GM12878 (cell line): ENCODE data around the gene SCAP. TPM values are rescaled to one million over a fixed set of nuclear protein-coding genes. Genes with fewer than 3 reads are reported as not detected.

ENCODE experiments used
- ATAC-seq: fragments of 200-7000 bp; cut with Tn5 transposase; 3 replicates; pipeline ENCODE4 v1.9.1; 2020; ENCODE audit warnings: mild to moderate bottlenecking, moderate library complexity
- BruUV-seq: library from RNA; stranded (reverse); fragments of 400-500 nt; replicated peaks from 2 replicates; lab custom pipeline; 2021; lab: Mats Ljungman, UMichigan
- CTCF ChIA-PET: fragments of 300-600 bp; sonication (Branson Sonifier 250); formaldehyde crosslinking; extraction: SDS; loops from one replicate; lab custom pipeline; 2021; ENCODE audit warnings: inconsistent platforms; lab: Yijun Ruan, JAX
- POLR2A ChIA-PET: fragments of 350-600 bp; formaldehyde crosslinking; extraction: SDS; loops from one replicate; lab custom pipeline; 2021; ENCODE audit warnings: inconsistent platforms; lab: Charles Lee
- RAD21 ChIA-PET: fragments of 300-600 bp; sonication (Branson Sonifier 250); formaldehyde crosslinking; loops from one replicate; lab custom pipeline; 2023; ENCODE audit warnings: antibody characterized with exemption; ENCODE audit not compliant: unreplicated experiment; lab: Charles Lee
- SMC1A ChIA-PET: fragments of 300-600 bp; sonication (Branson Sonifier 250); formaldehyde crosslinking; loops from one replicate; lab custom pipeline; 2023; ENCODE audit not compliant: unreplicated experiment, uncharacterized antibody; lab: Charles Lee
- DNase-seq: peaks from one replicate; pipeline ENCODE4 v3.0.0-alpha.2; 2011; ENCODE audit warnings: low read depth, low spot score
- FAIRE-seq: peaks from 3 replicates; lab custom pipeline; 2011; peaks lifted over from hg19 to GRCh38; lab: Jason Lieb, UNC
- H2AFZ ChIP-seq: 2 replicates; pipeline ENCODE4 v1.6.0; 2011; ENCODE audit warnings: low read depth, low read length, control low read depth; ENCODE audit not compliant: control insufficient read depth
- H3K27ac ChIP-seq: 2 replicates; pipeline ENCODE4 v1.5.1; 2011; ENCODE audit warnings: control low read depth; ENCODE audit not compliant: control insufficient read depth, insufficient read depth
- H3K27me3 ChIP-seq, 2 experiments: replicated peaks in 1 of 2; 2 replicates each; pipeline versions ENCODE4 v1.6.0 to v1.6.1; 2011; ENCODE audit warnings: low read length in 1 of 2; ENCODE audit not compliant: control insufficient read depth in 2 of 2, insufficient read depth in 2 of 2
- H3K36me3 ChIP-seq, 2 experiments: 2 replicates each; pipeline ENCODE4 v1.5.1; 2011; ENCODE audit warnings: low read length in 1 of 2; ENCODE audit not compliant: control insufficient read depth in 2 of 2, insufficient read depth in 2 of 2
- H3K4me1 ChIP-seq: 2 replicates; pipeline ENCODE4 v1.6.1; 2011; ENCODE audit warnings: mild to moderate bottlenecking, low read length, moderate library complexity, mixed read lengths; ENCODE audit not compliant: control insufficient read depth, insufficient read depth
- H3K4me2 ChIP-seq: 2 replicates; pipeline ENCODE4 v1.6.0; 2011; ENCODE audit warnings: control low read depth; ENCODE audit not compliant: control insufficient read depth, insufficient read depth
- H3K4me3 ChIP-seq: fragments of 200-600 bp; sonication (generic); 2 replicates; pipeline ENCODE4 v1.5.1; 2016
- H3K79me2 ChIP-seq: 2 replicates; pipeline ENCODE4 v1.6.0; 2011; ENCODE audit warnings: low read length; ENCODE audit not compliant: control insufficient read depth, insufficient read depth
- H3K9ac ChIP-seq: 2 replicates; pipeline ENCODE4 v1.8.0; 2011; ENCODE audit warnings: low read length, control low read depth, mixed read lengths; ENCODE audit not compliant: control insufficient read depth, insufficient read depth
- H3K9me3 ChIP-seq: replicated peaks from 3 replicates; pipeline ENCODE4 v1.5.1; 2011; ENCODE audit warnings: mild to moderate bottlenecking, low read length; ENCODE audit not compliant: control insufficient read depth, insufficient read depth
- H4K20me1 ChIP-seq: 2 replicates; pipeline ENCODE4 v1.6.0; 2011; ENCODE audit not compliant: control insufficient read depth, insufficient read depth
- BCL11A ChIP-seq: IDR thresholded peaks from 2 replicates; pipeline ENCODE4 v1.6.1; 2011; ENCODE audit warnings: low read depth, low read length
- CBX3 ChIP-seq: fragments of 200-600 bp; sonication (generic); IDR thresholded peaks from 2 replicates; pipeline ENCODE4 v1.6.1; 2016; ENCODE audit warnings: low read depth, borderline replicate concordance
- CHD4 ChIP-seq: fragments of 200-600 bp; sonication (generic); IDR thresholded peaks from 2 replicates; pipeline ENCODE4 v1.6.1; 2016; ENCODE audit warnings: mild to moderate bottlenecking
- CTCF ChIP-seq, 3 experiments: IDR thresholded peaks in 2 of 3; conservative IDR thresholded peaks in 1 of 3; 2 replicates each; pipeline ENCODE4 v1.5.1; 2011; ENCODE audit warnings: low read depth in 3 of 3, low read length in 3 of 3, mild to moderate bottlenecking in 3 of 3, control low read depth in 2 of 3, moderate library complexity in 2 of 3, inconsistent platforms in 1 of 3, mixed read lengths in 1 of 3; ENCODE audit not compliant: control insufficient read depth in 2 of 3, insufficient read depth in 1 of 3; ENCODE audit errors: extremely low read depth in 1 of 3
- EED ChIP-seq: sonication (generic); IDR thresholded peaks from 2 replicates; pipeline ENCODE4 v1.6.1; 2016; ENCODE audit warnings: antibody characterized with exemption, low read depth
- EZH2 ChIP-seq: IDR thresholded peaks from 2 replicates; pipeline ENCODE4 v1.6.1; 2012; ENCODE audit warnings: low read depth, mild to moderate bottlenecking, control low read depth, inconsistent platforms, low read length, borderline replicate concordance; ENCODE audit not compliant: control insufficient read depth
- PAX5 ChIP-seq: IDR thresholded peaks from 2 replicates; pipeline ENCODE4 v1.6.1; 2011; ENCODE audit warnings: low read depth, low read length, borderline replicate concordance
- RAD51 ChIP-seq: fragments of 450-650 bp; IDR thresholded peaks from 2 replicates; pipeline ENCODE4 v1.6.1; 2016; ENCODE audit warnings: moderate library complexity, mild to moderate bottlenecking, inconsistent platforms
- ZNF622 ChIP-seq: fragments of 450-650 bp; IDR thresholded peaks from 2 replicates; pipeline ENCODE4 v1.6.1; 2017; ENCODE audit warnings: mild to moderate bottlenecking, inconsistent platforms
- WGBS: methylation state at CpG from one replicate; pipeline ENCODE4 v1.1.6; 2016; ENCODE audit warnings: low lambda C conversion rate; ENCODE audit not compliant: insufficient replicate concordance, insufficient coverage; ENCODE audit errors: missing lambda C conversion rate; 5-methylcytosine and 5-hydroxymethylcytosine counted together
- in situ Hi-C: fragments of 300-500 bp; cut with MboI; formaldehyde crosslinking; loops from 9 replicates; pipeline ENCODE4 v1.14.3; 2018; ENCODE audit warnings: mixed read lengths
- intact Hi-C: fragments of 100-400 bp; cut with micrococcal nuclease; formaldehyde crosslinking; loops from one replicate; pipeline ENCODE4 v1.14.2; 2022; ENCODE audit not compliant: unreplicated experiment
- polyA plus RNA-seq, 11 experiments: library from polyadenylated mRNA; depleted of rRNA in 4 of 11; unstranded in 6 of 11; stranded (reverse) in 5 of 11; fragments of >200 nt; fragmentation: Nextera tagmentation in 4 of 11; fragmentation: Illumina TruSeq in 1 of 11; extraction: Ambion mirVana in 4 of 11; extraction: Trizol in 1 of 11; gene quantifications; 1 replicate in 1 of 11; 2 replicates in 10 of 11; pipeline versions ENCODE4 v1.2.1 to v1.2.3, GENCODE V29; 2011 to 2016; ENCODE audit warnings: inconsistent platforms in 2 of 11, missing spikeins in 2 of 11, low read depth in 1 of 11
- total RNA-seq, 4 experiments: library from RNA; depleted of rRNA in 3 of 4; stranded (reverse); fragments of >200 nt in 3 of 4; fragmentation: Illumina TruSeq in 1 of 4; extraction: Trizol in 1 of 4; gene quantifications; 2 replicates each; pipeline versions ENCODE4 v1.2.1 to v1.2.3, GENCODE V29; 2013 to 2021
- TF ChIP-seq, protein P1 (sequence below): IDR thresholded peaks from 2 replicates; pipeline ENCODE4 v1.6.1; 2012; ENCODE audit warnings: low read length, inconsistent platforms

The SCAP gene
- total and polyA plus RNA-seq, 10 of the 15 experiments (the other 5 are each of a cell fraction or from before 2014, with no cell fraction given) = 1.5 to 64.1 (median 27.9) TPM

DNA sequence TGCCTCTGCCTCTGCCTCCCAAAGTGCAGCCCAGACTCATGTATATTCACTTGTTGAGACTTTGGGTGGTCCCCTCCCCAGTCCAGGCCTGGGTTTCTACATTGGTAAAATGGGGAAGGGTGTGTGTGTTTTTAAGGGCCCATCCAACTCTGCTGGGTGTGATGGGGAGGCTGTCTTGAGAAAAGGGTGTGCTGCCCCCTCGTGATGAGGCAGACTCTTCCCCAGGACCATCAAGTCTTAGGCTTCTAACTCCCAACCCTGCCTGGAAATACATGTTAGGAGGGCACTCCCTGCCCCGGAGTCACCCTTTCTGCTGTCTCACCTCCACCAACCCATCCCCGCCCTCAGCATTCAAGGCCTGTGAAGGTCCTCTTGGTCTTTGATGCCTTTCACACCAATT lies 99.3 kb downstream of the SCAP start:
- TF ChIP-seq EED (no peak), CTCF (IDR thresholded peaks at IDR 0.05 in 2 of 3, conservative IDR thresholded peaks at IDR 0.05 in 1 of 3; ENCODE audit: control insufficient read depth in 2 of 3, extremely low read depth in 1 of 3, insufficient read depth in 1 of 3, low read depth in 3 of 3, low read length in 3 of 3) (peak in 1 of 3 experiments; percentile 31; a peak in 1 of 6 replicates)
- H3K9ac ChIP-seq = no peak overlapping the region
- 75% methylated on average over 3 of the region's 3 CpGs for WGBS
- ChIA-PET RAD21 (no interaction called here), CTCF (interaction anchor here (0.9 kb wide), 1 partner anchor 52 kb away, joined by 3 read pairs; no protein-coding TSS in a partner anchor), SMC1A (no interaction called here), POLR2A (no interaction called here)
- H3K9me3 ChIP-seq = no peaks in the 10 kb centered on the region
- in situ Hi-C loops = loop anchor here (10.0 kb wide), 1 partner anchor 662 kb away; the partner anchor contains the start of gene PRSS50
- FAIRE-seq (no peak), ATAC-seq (no peak), DNase-seq (no peak)
- no peak overlapping the region for H3K27ac ChIP-seq
- no TSS peak for BruUV-seq
- peaks cover 18% of the 10 kb centered on the region for H3K79me2 ChIP-seq
- H3K27me3 ChIP-seq = no peaks in the 10 kb centered on the region
- intact Hi-C loops = loop anchor here (10.0 kb wide), 1 partner anchor 92 kb away; the partner anchor contains the start of genes KIF9 and KLHL18
- no peaks in the 10 kb centered on the region for H4K20me1 ChIP-seq
- H3K4me2 ChIP-seq = no peak overlapping the region
- H2AFZ ChIP-seq = no peak overlapping the region
- H3K4me1 ChIP-seq = peaks cover 14% of the 10 kb centered on the region
- H3K4me3 ChIP-seq = no peak overlapping the region
- no peaks in the 10 kb centered on the region for H3K36me3 ChIP-seq

GRCh38 chr3:47374587-47374986 lies 101.2 kb downstream of the SCAP start:
- intact Hi-C loops = loop anchor here (10.0 kb wide), 1 partner anchor 90 kb away; the partner anchor contains the start of genes KIF9 and KLHL18

More at GRCh38 chr3:47374587-47374986, 101.2 kb downstream of the SCAP start:
- H3K27me3 ChIP-seq = no peaks in the 10 kb centered on the region
- ChIA-PET SMC1A (no interaction called here), CTCF (interaction anchor here (0.5 to 1.1 kb wide), 2 partner anchors 12 to 85 kb away, joined by 3 to 4 read pairs; no protein-coding TSS in a partner anchor), POLR2A (no interaction called here), RAD21 (no interaction called here)
- no peak for ATAC-seq
- DNase-seq = no peak
- no peak overlapping the region for H3K4me3 ChIP-seq
- peaks cover 14% of the 10 kb centered on the region for H3K4me1 ChIP-seq
- H3K27ac ChIP-seq = no peak overlapping the region
- FAIRE-seq = no peak
- BruUV-seq = no TSS peak
- H3K36me3 ChIP-seq = no peaks in the 10 kb centered on the region
- no peaks in the 10 kb centered on the region for H4K20me1 ChIP-seq
- no peak overlapping the region for H3K9ac ChIP-seq
- TF ChIP-seq ZNF622 = no peak
- TF ChIP-seq PAX5 = no peak
- TF ChIP-seq CHD4 = no peak
- no peak for TF ChIP-seq CBX3
- no peak for TF ChIP-seq RAD51
- TF ChIP-seq, protein P1, sequence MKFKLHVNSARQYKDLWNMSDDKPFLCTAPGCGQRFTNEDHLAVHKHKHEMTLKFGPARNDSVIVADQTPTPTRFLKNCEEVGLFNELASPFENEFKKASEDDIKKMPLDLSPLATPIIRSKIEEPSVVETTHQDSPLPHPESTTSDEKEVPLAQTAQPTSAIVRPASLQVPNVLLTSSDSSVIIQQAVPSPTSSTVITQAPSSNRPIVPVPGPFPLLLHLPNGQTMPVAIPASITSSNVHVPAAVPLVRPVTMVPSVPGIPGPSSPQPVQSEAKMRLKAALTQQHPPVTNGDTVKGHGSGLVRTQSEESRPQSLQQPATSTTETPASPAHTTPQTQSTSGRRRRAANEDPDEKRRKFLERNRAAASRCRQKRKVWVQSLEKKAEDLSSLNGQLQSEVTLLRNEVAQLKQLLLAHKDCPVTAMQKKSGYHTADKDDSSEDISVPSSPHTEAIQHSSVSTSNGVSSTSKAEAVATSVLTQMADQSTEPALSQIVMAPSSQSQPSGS = no peak
- no peak for TF ChIP-seq BCL11A
- no peak for TF ChIP-seq EZH2
- in situ Hi-C loops = loop anchor here (10.0 kb wide), 1 partner anchor 660 kb away; the partner anchor contains the start of gene PRSS50
- no peak overlapping the region for H2AFZ ChIP-seq
- H3K4me2 ChIP-seq = no peak overlapping the region
- no peaks in the 10 kb centered on the region for H3K9me3 ChIP-seq
- H3K79me2 ChIP-seq = peaks cover 5% of the 10 kb centered on the region
